T-helper 17 cell (primary cell): Measurements from ENCODE around the gene ACOT6. TPM values are rescaled to one million over a fixed set of nuclear protein-coding genes. Genes with fewer than 3 reads are reported as not detected.
"Not testable (repeated sequence)": the region's sequence is repeated elsewhere in the genome, so short reads cannot be mapped to it uniquely, and the experiment has no call there.

Experiments
- ATAC-seq: fragments of 150-1000 bp; cut with Tn5 transposase; 2 replicates; pipeline ENCODE4 v1.10.0; 2021; ENCODE audit warnings: mild to moderate bottlenecking, moderate library complexity
- DNase-seq, 3 donors: peaks; one replicate each; pipeline versions ENCODE4 v3.0.0 to v3.0.0-alpha.2; 2020 to 2021
- H3K9me3 ChIP-seq: one replicate; pipeline ENCODE4 v1.7.0; 2013; ENCODE audit warnings: low read length, mild to moderate bottlenecking; ENCODE audit not compliant: control insufficient read depth, poor library complexity, severe bottlenecking
- H3K27ac Mint-ChIP-seq: one replicate; pipeline ENCODE4 v1.8.0; 2022; ENCODE audit warnings: mild to moderate bottlenecking, moderate library complexity, mixed read lengths
- H3K27me3 Mint-ChIP-seq: one replicate; pipeline ENCODE4 v1.8.0; 2022; ENCODE audit warnings: mixed read lengths
- H3K36me3 Mint-ChIP-seq: one replicate; pipeline ENCODE4 v1.8.0; 2022; ENCODE audit warnings: low read depth, mixed read lengths
- H3K4me1 Mint-ChIP-seq: one replicate; pipeline ENCODE4 v1.8.0; 2022; ENCODE audit warnings: mild to moderate bottlenecking, mixed read lengths
- H3K4me3 Mint-ChIP-seq: one replicate; pipeline ENCODE4 v1.8.0; 2022; ENCODE audit warnings: mild to moderate bottlenecking, moderate library complexity, mixed read lengths
- total RNA-seq, 4 donors: library from RNA in 2 of 4; stranded (reverse) in 2 of 4; gene quantifications; one replicate each; pipeline ENCODE4 v1.2.3 and lab custom pipeline; 2022 to 2026

Gene ACOT6
- total RNA-seq, 2 donors from 2014 or later, result not detected

- no peaks in the 10 kb centered on the region for H3K36me3 Mint-ChIP-seq
- H3K27me3 Mint-ChIP-seq, result peaks cover 4% of the 10 kb centered on the region
- DNase-seq (no peak), ATAC-seq (no peak)
- peak overlapping the region; percentile 59 for H3K27ac Mint-ChIP-seq
- peak overlapping the region; percentile 90 for H3K4me3 Mint-ChIP-seq
- H3K4me1 Mint-ChIP-seq, result peaks cover 2% of the 10 kb centered on the region
- H3K9me3 ChIP-seq, result no peaks in the 10 kb centered on the region
Measured at GRCh38 chr14:73613419-73613963, 1.2 kb downstream of the ACOT6 start.

- no peak for ATAC-seq
- H3K4me1 Mint-ChIP-seq, result peaks cover 2% of the 10 kb centered on the region
- no peak overlapping the region for H3K4me3 Mint-ChIP-seq
- no peaks in the 10 kb centered on the region for H3K9me3 ChIP-seq
- H3K27me3 Mint-ChIP-seq, result no peaks in the 10 kb centered on the region
- no peaks in the 10 kb centered on the region for H3K36me3 Mint-ChIP-seq
- DNase-seq, result no peak
- H3K27ac Mint-ChIP-seq, result no peak overlapping the region
Measured at GRCh38 chr14:73616831-73617230, 4.5 kb downstream of the ACOT6 start.

- no peak for DNase-seq
- Mint-ChIP-seq H3K27ac (no peak overlapping the region), H3K27me3 (no peaks in the 10 kb centered on the region), H3K4me3 (no peak overlapping the region), H3K36me3 (no peaks in the 10 kb centered on the region), H3K4me1 (no peaks in the 10 kb centered on the region)
- H3K9me3 ChIP-seq, result no peaks in the 10 kb centered on the region
- no peak for ATAC-seq
Measured at GRCh38 chr14:73619524-73619923, 7.2 kb downstream of the ACOT6 start.

GRCh38 chr14:73620268-73620667 is 8.0 kb downstream of the ACOT6 start:
- ATAC-seq (no peak), DNase-seq (no peak)
- no peaks in the 10 kb centered on the region for H3K9me3 ChIP-seq
- Mint-ChIP-seq H3K4me3 (no peak overlapping the region), H3K27ac (no peak overlapping the region), H3K27me3 (no peaks in the 10 kb centered on the region), H3K4me1 (no peaks in the 10 kb centered on the region), H3K36me3 (no peaks in the 10 kb centered on the region)

GRCh38 chr14:73623504-73624054 is 11.3 kb downstream of the ACOT6 start:
- DNase-seq (no peak), ATAC-seq (no peak)
- Mint-ChIP-seq H3K27me3 (no peaks in the 10 kb centered on the region), H3K4me1 (no peaks in the 10 kb centered on the region), H3K27ac (no peak overlapping the region), H3K4me3 (no peak overlapping the region), H3K36me3 (no peaks in the 10 kb centered on the region)
- no peaks in the 10 kb centered on the region for H3K9me3 ChIP-seq

- ATAC-seq (no peak), DNase-seq (no peak)
- Mint-ChIP-seq H3K27me3 (peaks cover 6% of the 10 kb centered on the region), H3K4me1 (peaks cover 3% of the 10 kb centered on the region), H3K4me3 (no peak overlapping the region), H3K27ac (no peak overlapping the region), H3K36me3 (peaks cover 2% of the 10 kb centered on the region)
- H3K9me3 ChIP-seq, result no peaks in the 10 kb centered on the region
Measured at GRCh38 chr14:73625706-73626105, 13.4 kb downstream of the ACOT6 start.

- no peak for ATAC-seq
- H3K4me1 Mint-ChIP-seq, result peaks cover 3% of the 10 kb centered on the region
- no peak overlapping the region for H3K27ac Mint-ChIP-seq
- H3K4me3 Mint-ChIP-seq, result no peak overlapping the region
- no peaks in the 10 kb centered on the region for H3K9me3 ChIP-seq
- no peak for DNase-seq
- H3K27me3 Mint-ChIP-seq, result peaks cover 7% of the 10 kb centered on the region
- peaks cover 2% of the 10 kb centered on the region for H3K36me3 Mint-ChIP-seq
Measured at GRCh38 chr14:73627151-73627558, 14.8 kb downstream of the ACOT6 start.

- Mint-ChIP-seq H3K27me3 (peaks cover 12% of the 10 kb centered on the region), H3K27ac (no peak overlapping the region), H3K36me3 (peaks cover 2% of the 10 kb centered on the region), H3K4me1 (peaks cover 7% of the 10 kb centered on the region), H3K4me3 (no peak overlapping the region)
- no peak for ATAC-seq
- no peaks in the 10 kb centered on the region for H3K9me3 ChIP-seq
- no peak for DNase-seq
Measured at GRCh38 chr14:73630009-73630780, 17.9 kb downstream of the ACOT6 start.

- ATAC-seq, result peak; percentile 91
- peak overlapping the region; percentile 74 for H3K4me3 Mint-ChIP-seq
- peaks cover 2% of the 10 kb centered on the region for H3K36me3 Mint-ChIP-seq
- H3K27ac Mint-ChIP-seq, result peak overlapping the region; percentile 69
- DNase-seq, result peak; percentile 28 to 38 (median 34)
- H3K4me1 Mint-ChIP-seq, result peaks cover 7% of the 10 kb centered on the region
- H3K9me3 ChIP-seq, result no peaks in the 10 kb centered on the region
- peaks cover 12% of the 10 kb centered on the region for H3K27me3 Mint-ChIP-seq
Measured at GRCh38 chr14:73633116-73634010, 21.0 kb downstream of the ACOT6 start.

GRCh38 chr14:73634011-73634833 is 21.9 kb downstream of the ACOT6 start:
- no peak overlapping the region for H3K27ac Mint-ChIP-seq
- peaks cover 8% of the 10 kb centered on the region for H3K4me1 Mint-ChIP-seq
- H3K27me3 Mint-ChIP-seq, result peaks cover 12% of the 10 kb centered on the region
- DNase-seq, result no peak
- no peak for ATAC-seq
- peak overlapping the region; percentile 74 for H3K4me3 Mint-ChIP-seq
- no peaks in the 10 kb centered on the region for H3K9me3 ChIP-seq
- H3K36me3 Mint-ChIP-seq, result peaks cover 2% of the 10 kb centered on the region

- not testable (repeated sequence) for H3K4me1 Mint-ChIP-seq, H3K27me3 Mint-ChIP-seq, H3K4me3 Mint-ChIP-seq, H3K36me3 Mint-ChIP-seq, H3K27ac Mint-ChIP-seq, DNase-seq, H3K9me3 ChIP-seq, ATAC-seq
Measured at GRCh38 chr14:73636355-73636754, 24.0 kb downstream of the ACOT6 start.

GRCh38 chr14:73637830-73638229 is 25.5 kb downstream of the ACOT6 start:
- Mint-ChIP-seq H3K27ac (no peak overlapping the region), H3K4me3 (no peak overlapping the region), H3K27me3 (peaks cover 5% of the 10 kb centered on the region), H3K36me3 (no peaks in the 10 kb centered on the region), H3K4me1 (peaks cover 6% of the 10 kb centered on the region)
- ATAC-seq, result no peak
- no peak for DNase-seq
- H3K9me3 ChIP-seq, result no peaks in the 10 kb centered on the region
